GM06990 (cell line): ENCODE measurements around the gene GRIA2.

Experiments used
- DNase-seq: peaks from one replicate; pipeline ENCODE4 v3.0.0-alpha.2; 2011; ENCODE audit not compliant: insufficient read length; ENCODE audit errors: extremely low read depth
- H3K27me3 ChIP-seq: replicated peaks from 2 replicates; pipeline ENCODE4 v1.6.0; 2011; ENCODE audit warnings: low read length; ENCODE audit not compliant: control insufficient read depth, insufficient read depth
- H3K36me3 ChIP-seq: 2 replicates; pipeline ENCODE4 v1.5.1; 2011; ENCODE audit warnings: low read length; ENCODE audit not compliant: control insufficient read depth, insufficient read depth
- H3K4me3 ChIP-seq: replicated peaks from 2 replicates; pipeline ENCODE4 v1.5.1; 2011; ENCODE audit warnings: low read depth, mild to moderate bottlenecking, control low read depth, low read length
- TF ChIP-seq, protein P1 (sequence below): IDR thresholded peaks from 2 replicates; pipeline ENCODE4 v1.5.1; 2011; ENCODE audit warnings: low read length, control low read depth, mild to moderate bottlenecking, inconsistent platforms; ENCODE audit not compliant: insufficient read depth, poor library complexity, severe bottlenecking

Gene GRIA2

DNA sequence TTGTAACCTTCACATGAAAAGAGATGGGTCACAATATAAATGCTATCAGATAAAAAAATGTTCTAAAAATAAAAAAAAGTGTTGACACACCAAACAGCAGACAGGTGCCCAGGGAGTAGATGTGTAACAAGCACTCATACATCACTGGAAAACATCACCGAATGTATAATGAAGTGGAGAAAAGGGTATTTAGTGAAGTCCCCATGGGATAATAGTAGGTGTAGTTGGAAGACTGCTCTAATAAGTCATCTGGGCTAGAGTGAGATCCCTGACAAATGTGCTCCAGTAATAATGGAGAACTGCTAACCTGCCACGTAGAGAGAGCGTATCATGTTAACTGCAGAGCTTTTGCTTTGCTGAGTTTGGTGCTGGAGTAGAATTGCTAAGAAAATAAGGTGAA is 152.0 kb downstream of the GRIA2 start:
- DNase-seq = no peak
- TF ChIP-seq, protein P1, sequence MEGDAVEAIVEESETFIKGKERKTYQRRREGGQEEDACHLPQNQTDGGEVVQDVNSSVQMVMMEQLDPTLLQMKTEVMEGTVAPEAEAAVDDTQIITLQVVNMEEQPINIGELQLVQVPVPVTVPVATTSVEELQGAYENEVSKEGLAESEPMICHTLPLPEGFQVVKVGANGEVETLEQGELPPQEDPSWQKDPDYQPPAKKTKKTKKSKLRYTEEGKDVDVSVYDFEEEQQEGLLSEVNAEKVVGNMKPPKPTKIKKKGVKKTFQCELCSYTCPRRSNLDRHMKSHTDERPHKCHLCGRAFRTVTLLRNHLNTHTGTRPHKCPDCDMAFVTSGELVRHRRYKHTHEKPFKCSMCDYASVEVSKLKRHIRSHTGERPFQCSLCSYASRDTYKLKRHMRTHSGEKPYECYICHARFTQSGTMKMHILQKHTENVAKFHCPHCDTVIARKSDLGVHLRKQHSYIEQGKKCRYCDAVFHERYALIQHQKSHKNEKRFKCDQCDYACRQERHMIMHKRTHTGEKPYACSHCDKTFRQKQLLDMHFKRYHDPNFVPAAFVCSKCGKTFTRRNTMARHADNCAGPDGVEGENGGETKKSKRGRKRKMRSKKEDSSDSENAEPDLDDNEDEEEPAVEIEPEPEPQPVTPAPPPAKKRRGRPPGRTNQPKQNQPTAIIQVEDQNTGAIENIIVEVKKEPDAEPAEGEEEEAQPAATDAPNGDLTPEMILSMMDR = no peak
- no peak overlapping the region for H3K4me3 ChIP-seq
- H3K27me3 ChIP-seq = no peaks in the 10 kb centered on the region
- no peaks in the 10 kb centered on the region for H3K36me3 ChIP-seq

GRCh38 chr4:157389741-157390140 is 169.2 kb downstream of the GRIA2 start:
- Histone ChIP-seq H3K36me3 (no peaks in the 10 kb centered on the region), H3K27me3 (no peaks in the 10 kb centered on the region), H3K4me3 (no peak overlapping the region)
- no peak for DNase-seq
- TF ChIP-seq, protein P1 = no peak

DNA sequence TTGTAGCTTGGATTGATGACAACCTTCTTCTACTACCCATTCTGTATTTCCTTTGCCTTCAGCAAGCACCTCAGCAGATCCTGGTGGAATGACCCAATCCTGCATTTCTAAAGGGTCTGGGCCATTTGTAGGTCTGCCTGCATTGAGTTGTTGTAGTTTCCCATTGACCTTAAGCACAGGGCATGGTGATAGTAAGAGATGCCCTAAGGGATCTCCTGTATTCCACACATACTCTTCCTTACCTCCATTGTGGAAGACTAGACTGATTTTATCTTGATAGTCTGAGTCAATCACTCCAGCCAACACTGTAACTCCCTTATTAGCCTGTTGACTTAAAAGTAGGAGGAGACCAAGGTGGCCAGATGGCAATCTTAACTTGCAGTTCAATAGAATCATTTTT is 184.5 kb downstream of the GRIA2 start:
- Histone ChIP-seq H3K27me3 (no peaks in the 10 kb centered on the region), H3K36me3 (no peaks in the 10 kb centered on the region), H3K4me3 (no peak overlapping the region)
- DNase-seq = no peak
- TF ChIP-seq, protein P1 = no peak
